Heart left ventricle (tissue), 16 donors: Measurements from ENCODE around the gene DIP2C. TPM values are rescaled to one million over a fixed set of nuclear protein-coding genes. Genes with fewer than 3 reads are reported as not detected.

ENCODE experiments used
- ATAC-seq, 4 donors: fragments of 200-7000 bp; cut with Tn5 transposase; one replicate each; pipeline ENCODE4 v1.9.1; 2020 to 2022; ENCODE audit warnings: moderate library complexity in 4 of 4, mild to moderate bottlenecking in 3 of 4, moderate number of reproducible peaks in 1 of 4
- DNase-seq, 5 donors: peaks; one replicate each; pipeline ENCODE4 v3.0.0-alpha.2; 2020
- H3K27ac ChIP-seq, 12 donors: fragments of 200-600 bp; sonication (generic) in 4 of 12; one replicate each; pipeline versions ENCODE4 v1.5.0 to v1.8.0; 2016 to 2022; ENCODE audit warnings: mild to moderate bottlenecking in 2 of 12
- H3K27me3 ChIP-seq, 9 donors: fragments of 200-600 bp; sonication (generic) in 2 of 9; one replicate each; pipeline versions ENCODE4 v1.5.1 to v1.8.0; 2016 to 2022; ENCODE audit warnings: mild to moderate bottlenecking in 3 of 9
- H3K36me3 ChIP-seq, 9 donors: fragments of 200-600 bp; sonication (generic) in 2 of 9; one replicate each; pipeline versions ENCODE4 v1.5.0 to v1.8.0; 2018 to 2022; ENCODE audit warnings: mild to moderate bottlenecking in 2 of 9
- H3K4me1 ChIP-seq, 12 donors: fragments of 200-600 bp; sonication (generic) in 4 of 12; one replicate each; pipeline versions ENCODE4 v1.5.0 to v1.8.0; 2016 to 2022; ENCODE audit warnings: mild to moderate bottlenecking in 3 of 12
- H3K4me3 ChIP-seq, 12 donors: fragments of 200-600 bp; sonication (generic) in 4 of 12; one replicate each; pipeline versions ENCODE4 v1.5.0 to v1.8.0; 2017 to 2022; ENCODE audit warnings: mild to moderate bottlenecking in 9 of 12, moderate library complexity in 4 of 12
- H3K9me3 ChIP-seq, 12 donors: fragments of 200-600 bp; sonication (generic) in 4 of 12; one replicate each; pipeline versions ENCODE4 v1.5.0 to v1.8.0; 2016 to 2022; ENCODE audit warnings: mild to moderate bottlenecking in 1 of 12
- CTCF ChIP-seq, 12 donors: fragments of 200-600 bp; sonication (generic) in 4 of 12; IDR thresholded peaks; one replicate each; pipeline versions ENCODE4 v1.5.0 to v1.8.0; 2018 to 2022; ENCODE audit warnings: antibody characterized with exemption in 12 of 12, mild to moderate bottlenecking in 5 of 12
- POLR2A ChIP-seq, 2 donors: fragments of 450-650 bp; IDR thresholded peaks; one replicate each; pipeline ENCODE4 v1.6.1; 2017; ENCODE audit warnings: antibody characterized with exemption in 2 of 2, mild to moderate bottlenecking in 2 of 2, moderate library complexity in 2 of 2
- WGBS, 4 donors: extraction: QIAGEN DNeasy Blood & Tissue Kit in 2 of 4; methylation state at CpG; one replicate each; pipeline versions ENCODE4 v1.1.5 to v1.1.7; 2013 to 2018; 5-methylcytosine and 5-hydroxymethylcytosine counted together
- intact Hi-C, 10 donors: fragments of 100-400 bp; cut with DNase I; formaldehyde crosslinking; loops; one replicate each; pipeline versions ENCODE4 v1.11.1 to v1.14.2; 2022
- polyA plus RNA-seq, 2 donors: library from polyadenylated mRNA; stranded (reverse); fragments of 200-250 nt; gene quantifications; one replicate each; pipeline ENCODE4 v1.2.3, GENCODE V29; 2013
- total RNA-seq, 9 donors: library from RNA; depleted of rRNA in 2 of 9; stranded (reverse); fragments of >200 nt in 2 of 9; fragmentation: NEBNext Ultra II Directional in 3 of 9; extraction: Animal tissue kit (Norgen Biotek cat#: 25700) in 3 of 9; gene quantifications; one replicate each; pipeline versions ENCODE4 v1.1.0 to v1.2.4, GENCODE V29; 2016 to 2023
- donor health status: ischemic (EF 13 %, LVEDD 7.1; RV severe dilation, severe dysfunction).
- donor health status: healthy with polysubstance abuse.
- donor health status: DM: no; HTN: yes; CAD: no.
- donor health status: DM: no; HTN: no; CAD: no.
- donor health status: ischemic (EF 25% LVEDD 6.9; RV normal size, moderate dysfunction).
- donor health status: ischemic (EF 25% LVEDD 5.7; RV mildly dilated, moderate dysfunction).
- donor health status: healthy.
- donor health status: DM: yes; HTN: yes; CAD: no.
- donor health status: ischemic (EF 35%, LVEDD 5.7; RV mildly dilated, moderate dysfunction).
- donor health status: nonischemic (EF 11% LVEDD 7.7; RV severe dilation, severe dysfunction).
- donor health status: DM: yes; HTN: yes; CAD: no.
- donor health status: PGD.
- donor health status: ischemic (EF 29% LVEDD 5.4; RV normal size, mild dysfunction).
- donor health status: nonischemic (EF 23%, LVEDD 6.1; RV moderate dilation, normal function).

The DIP2C gene
- total and polyA plus RNA-seq, 11 donors: 7.4 to 43.1 (median 28.5) TPM

- no peak for TF ChIP-seq POLR2A (IDR thresholded peaks at IDR 0.05)
- no peak for TF ChIP-seq CTCF (IDR thresholded peaks at IDR 0.05)
- Histone ChIP-seq H3K9me3 (no peaks in the 10 kb centered on the region), H3K36me3 (peaks cover 0 to 88% (median 65%) of the 10 kb centered on the region in 9 donors), H3K4me1 (no peaks in the 10 kb centered on the region), H3K27me3 (no peaks in the 10 kb centered on the region), H3K27ac (no peak overlapping the region), H3K4me3 (no peak overlapping the region)
- DNase-seq: no peak
- intact Hi-C loops: no loop called here
- 89 to 92% (median 91%) methylated on average over 20 of the region's 20 CpGs for WGBS, 4 donors
- ATAC-seq: no peak
These were observed 334.4 kb downstream of the DIP2C start for GRCh38 chr10:354901-355617.

- Histone ChIP-seq H3K9me3 (no peaks in the 10 kb centered on the region), H3K4me1 (no peaks in the 10 kb centered on the region), H3K36me3 (peaks cover 0 to 92% (median 73%) of the 10 kb centered on the region in 9 donors), H3K4me3 (no peak overlapping the region), H3K27ac (no peak overlapping the region), H3K27me3 (no peaks in the 10 kb centered on the region)
- intact Hi-C loops: no loop called here
- TF ChIP-seq POLR2A (IDR thresholded peaks at IDR 0.05): no peak
- no peak for TF ChIP-seq CTCF (IDR thresholded peaks at IDR 0.05)
- DNase-seq (no peak), ATAC-seq (no peak)
- 86 to 92% (median 91%) methylated on average over 19 to 21 of the region's 21 CpGs for WGBS, 4 donors
These were observed 336.8 kb downstream of the DIP2C start for GRCh38 chr10:352476-353235.

- no peaks in the 10 kb centered on the region for H3K9me3 ChIP-seq
- no peaks in the 10 kb centered on the region for H3K4me1 ChIP-seq
- TF ChIP-seq POLR2A (IDR thresholded peaks at IDR 0.05): no peak
- TF ChIP-seq CTCF (IDR thresholded peaks at IDR 0.05): no peak
- H3K4me3 ChIP-seq: no peak overlapping the region
- intact Hi-C loops: no loop called here
- no peaks in the 10 kb centered on the region for H3K27me3 ChIP-seq
- no peak for DNase-seq
- no peak for ATAC-seq
- H3K27ac ChIP-seq: no peak overlapping the region
- peaks cover 0 to 83% (median 65%) of the 10 kb centered on the region in 9 donors for H3K36me3 ChIP-seq
- 91 to 97% (median 93%) methylated on average over 9 to 13 of the region's 13 CpGs for WGBS, 4 donors
These were observed 337.6 kb downstream of the DIP2C start for GRCh38 chr10:351770-352334.

GRCh38 chr10:350981-351501 lies 338.4 kb downstream of the DIP2C start:
- Histone ChIP-seq H3K4me3 (no peak overlapping the region), H3K4me1 (no peaks in the 10 kb centered on the region), H3K36me3 (peaks cover 0 to 75% (median 57%) of the 10 kb centered on the region in 9 donors), H3K27me3 (no peaks in the 10 kb centered on the region), H3K27ac (no peak overlapping the region), H3K9me3 (no peaks in the 10 kb centered on the region)
- TF ChIP-seq CTCF (IDR thresholded peaks at IDR 0.05) (no peak), POLR2A (IDR thresholded peaks at IDR 0.05) (no peak)
- intact Hi-C loops: no loop called here
- WGBS, 4 donors: 93 to 94% (median 94%) methylated on average over 33 to 35 of the region's 35 CpGs
- DNase-seq (no peak), ATAC-seq (no peak)
